ENCODE results near the gene USP31. TPM values are rescaled to one million over a fixed set of nuclear protein-coding genes. Genes with fewer than 3 reads are reported as not detected.
"Not testable (repeated sequence)": the region's sequence is repeated elsewhere in the genome, so short reads cannot be mapped to it uniquely, and the experiment has no call there.

USP31 gene
- polyA plus RNA-seq, 1 donor = 4.5 TPM

GRCh38 chr16:23146877-23147601 lies 2.2 kb downstream of the USP31 start:
- H3K27ac ChIP-seq (ENCODE audit: low read length) = no peak overlapping the region
- H3K4me1 ChIP-seq (ENCODE audit: control insufficient read depth, insufficient read depth, low read length) = peaks cover 5% of the 10 kb centered on the region
- H3K9me3 ChIP-seq (ENCODE audit: control insufficient read depth, low read depth, low read length) = no peaks in the 10 kb centered on the region
- no peaks in the 10 kb centered on the region for H3K36me3 ChIP-seq (ENCODE audit: control insufficient read depth, insufficient read depth, low read length)
- no peak for DNase-seq
- peaks cover 5% of the 10 kb centered on the region for H3K27me3 ChIP-seq (ENCODE audit: control insufficient read depth, insufficient read depth, low read length)
- H3K4me3 ChIP-seq (ENCODE audit: low read length) = no peak overlapping the region
- 94% methylated on average over 2 of the region's 17 CpGs for WGBS (ENCODE audit: insufficient coverage, low lambda C conversion rate)

- Histone ChIP-seq H3K27ac (ENCODE audit: low read length) (no peak overlapping the region), H3K9me3 (ENCODE audit: control insufficient read depth, low read depth, low read length) (no peaks in the 10 kb centered on the region), H3K4me1 (ENCODE audit: control insufficient read depth, insufficient read depth, low read length) (peaks cover 7% of the 10 kb centered on the region), H3K4me3 (ENCODE audit: low read length) (no peak overlapping the region), H3K36me3 (ENCODE audit: control insufficient read depth, insufficient read depth, low read length) (no peaks in the 10 kb centered on the region), H3K27me3 (ENCODE audit: control insufficient read depth, insufficient read depth, low read length) (no peaks in the 10 kb centered on the region)
- WGBS (ENCODE audit: insufficient coverage, low lambda C conversion rate) = no CpG with 5 or more reads among the region's 3 CpGs
- no peak for DNase-seq
Observed at GRCh38 chr16:23145608-23146007, 3.6 kb downstream of the USP31 start.

GRCh38 chr16:23145186-23145585 lies 4.1 kb downstream of the USP31 start:
- H3K27me3 ChIP-seq (ENCODE audit: control insufficient read depth, insufficient read depth, low read length) = no peaks in the 10 kb centered on the region
- no peaks in the 10 kb centered on the region for H3K36me3 ChIP-seq (ENCODE audit: control insufficient read depth, insufficient read depth, low read length)
- H3K4me3 ChIP-seq (ENCODE audit: low read length) = no peak overlapping the region
- WGBS (ENCODE audit: insufficient coverage, low lambda C conversion rate) = no CpG with 5 or more reads among the region's 6 CpGs
- peaks cover 7% of the 10 kb centered on the region for H3K4me1 ChIP-seq (ENCODE audit: control insufficient read depth, insufficient read depth, low read length)
- H3K9me3 ChIP-seq (ENCODE audit: control insufficient read depth, low read depth, low read length) = no peaks in the 10 kb centered on the region
- DNase-seq = no peak
- no peak overlapping the region for H3K27ac ChIP-seq (ENCODE audit: low read length)

- not testable (repeated sequence) for H3K36me3 ChIP-seq (ENCODE audit: control insufficient read depth, insufficient read depth, low read length); H3K9me3 ChIP-seq (ENCODE audit: control insufficient read depth, low read depth, low read length); H3K4me3 ChIP-seq (ENCODE audit: low read length); H3K4me1 ChIP-seq (ENCODE audit: control insufficient read depth, insufficient read depth, low read length); DNase-seq; H3K27ac ChIP-seq (ENCODE audit: low read length); H3K27me3 ChIP-seq (ENCODE audit: control insufficient read depth, insufficient read depth, low read length)
- 100% methylated on average over 2 of the region's 9 CpGs for WGBS (ENCODE audit: insufficient coverage, low lambda C conversion rate)
Observed at GRCh38 chr16:23144393-23144792, 4.9 kb downstream of the USP31 start.

- Histone ChIP-seq H3K4me1 (ENCODE audit: control insufficient read depth, insufficient read depth, low read length) (peaks cover 7% of the 10 kb centered on the region), H3K4me3 (ENCODE audit: low read length) (no peak overlapping the region), H3K27me3 (ENCODE audit: control insufficient read depth, insufficient read depth, low read length) (no peaks in the 10 kb centered on the region), H3K36me3 (ENCODE audit: control insufficient read depth, insufficient read depth, low read length) (no peaks in the 10 kb centered on the region), H3K27ac (ENCODE audit: low read length) (no peak overlapping the region), H3K9me3 (ENCODE audit: control insufficient read depth, low read depth, low read length) (no peaks in the 10 kb centered on the region)
- DNase-seq = no peak
- no CpG with 5 or more reads among the region's 3 CpGs for WGBS (ENCODE audit: insufficient coverage, low lambda C conversion rate)
Observed at GRCh38 chr16:23143391-23143790, 5.9 kb downstream of the USP31 start.

- WGBS (ENCODE audit: insufficient coverage, low lambda C conversion rate) = 46% methylated on average over 3 of the region's 7 CpGs
- Histone ChIP-seq H3K4me3 (ENCODE audit: low read length) (no peak overlapping the region), H3K4me1 (ENCODE audit: control insufficient read depth, insufficient read depth, low read length) (peaks cover 7% of the 10 kb centered on the region), H3K9me3 (ENCODE audit: control insufficient read depth, low read depth, low read length) (no peaks in the 10 kb centered on the region), H3K36me3 (ENCODE audit: control insufficient read depth, insufficient read depth, low read length) (no peaks in the 10 kb centered on the region), H3K27ac (ENCODE audit: low read length) (no peak overlapping the region), H3K27me3 (ENCODE audit: control insufficient read depth, insufficient read depth, low read length) (no peaks in the 10 kb centered on the region)
- DNase-seq = peak in 1 of 2 donors; percentile 52
Observed at GRCh38 chr16:23141959-23142740, 7.1 kb downstream of the USP31 start.

- WGBS (ENCODE audit: insufficient coverage, low lambda C conversion rate) = 40% methylated on average over 1 of the region's 6 CpGs
- DNase-seq = no peak
- no peak overlapping the region for H3K27ac ChIP-seq (ENCODE audit: low read length)
- no peak overlapping the region for H3K4me3 ChIP-seq (ENCODE audit: low read length)
- H3K36me3 ChIP-seq (ENCODE audit: control insufficient read depth, insufficient read depth, low read length) = no peaks in the 10 kb centered on the region
- no peaks in the 10 kb centered on the region for H3K27me3 ChIP-seq (ENCODE audit: control insufficient read depth, insufficient read depth, low read length)
- peaks cover 7% of the 10 kb centered on the region for H3K4me1 ChIP-seq (ENCODE audit: control insufficient read depth, insufficient read depth, low read length)
- H3K9me3 ChIP-seq (ENCODE audit: control insufficient read depth, low read depth, low read length) = no peaks in the 10 kb centered on the region
Observed at GRCh38 chr16:23141500-23141899, 7.8 kb downstream of the USP31 start.

GRCh38 chr16:23141033-23141432 lies 8.2 kb downstream of the USP31 start:
- 100% methylated on average over 3 of the region's 3 CpGs for WGBS (ENCODE audit: insufficient coverage, low lambda C conversion rate)
- Histone ChIP-seq H3K27ac (ENCODE audit: low read length) (no peak overlapping the region), H3K27me3 (ENCODE audit: control insufficient read depth, insufficient read depth, low read length) (no peaks in the 10 kb centered on the region)

GRCh38 chr16:23140107-23140506 lies 9.1 kb downstream of the USP31 start:
- no CpG with 5 or more reads among the region's 2 CpGs for WGBS (ENCODE audit: insufficient coverage, low lambda C conversion rate)
- H3K27ac ChIP-seq (ENCODE audit: low read length) = no peak overlapping the region
- H3K36me3 ChIP-seq (ENCODE audit: control insufficient read depth, insufficient read depth, low read length) = no peaks in the 10 kb centered on the region

More at GRCh38 chr16:23141033-23141432, 8.2 kb downstream of the USP31 start:
- Histone ChIP-seq H3K4me3 (ENCODE audit: low read length) (no peak overlapping the region), H3K36me3 (ENCODE audit: control insufficient read depth, insufficient read depth, low read length) (no peaks in the 10 kb centered on the region), H3K4me1 (ENCODE audit: control insufficient read depth, insufficient read depth, low read length) (peaks cover 7% of the 10 kb centered on the region), H3K9me3 (ENCODE audit: control insufficient read depth, low read depth, low read length) (no peaks in the 10 kb centered on the region)
- no peak for DNase-seq

GRCh38 chr16:23137818-23138217 lies 11.4 kb downstream of the USP31 start:
- no peak for DNase-seq
- Histone ChIP-seq H3K9me3 (ENCODE audit: control insufficient read depth, low read depth, low read length) (no peaks in the 10 kb centered on the region), H3K4me1 (ENCODE audit: control insufficient read depth, insufficient read depth, low read length) (peaks cover 7% of the 10 kb centered on the region), H3K4me3 (ENCODE audit: low read length) (no peak overlapping the region), H3K27ac (ENCODE audit: low read length) (no peak overlapping the region), H3K27me3 (ENCODE audit: control insufficient read depth, insufficient read depth, low read length) (no peaks in the 10 kb centered on the region), H3K36me3 (ENCODE audit: control insufficient read depth, insufficient read depth, low read length) (no peaks in the 10 kb centered on the region)
- WGBS (ENCODE audit: insufficient coverage, low lambda C conversion rate) = 88% methylated on average over 2 of the region's 5 CpGs

More at GRCh38 chr16:23140107-23140506, 9.1 kb downstream of the USP31 start:
- Histone ChIP-seq H3K4me1 (ENCODE audit: control insufficient read depth, insufficient read depth, low read length) (peaks cover 7% of the 10 kb centered on the region), H3K4me3 (ENCODE audit: low read length) (no peak overlapping the region), H3K27me3 (ENCODE audit: control insufficient read depth, insufficient read depth, low read length) (no peaks in the 10 kb centered on the region), H3K9me3 (ENCODE audit: control insufficient read depth, low read depth, low read length) (no peaks in the 10 kb centered on the region)
- no peak for DNase-seq

All from large intestine (tissue), 3 donors.